Lung (tissue), 12 donors: Measurements from ENCODE around the gene ID1. TPM values are rescaled to one million over a fixed set of nuclear protein-coding genes. Genes with fewer than 3 reads are reported as not detected.
A peak's percentile ranks its signal among the peaks of the same experiment; 100 is the strongest.
"Not testable (repeated sequence)": the region's sequence is repeated elsewhere in the genome, so short reads cannot be mapped to it uniquely, and the experiment has no call there.

Experiments
- ATAC-seq: fragments of 200-7000 bp; cut with Tn5 transposase; one replicate; pipeline ENCODE4 v1.9.1; 2020; ENCODE audit warnings: moderate number of reproducible peaks; ENCODE audit not compliant: insufficient read depth, low FRiP score
- DNase-seq, 3 donors: peaks; one replicate each; pipeline ENCODE4 v3.0.0-alpha.2; 2013 to 2017
- H3K27ac ChIP-seq, 2 donors: one replicate each; pipeline ENCODE4 v1.5.1; 2013; ENCODE audit warnings: mild to moderate bottlenecking in 2 of 2, moderate library complexity in 2 of 2, control low read depth in 1 of 2, inconsistent platforms in 1 of 2, low read depth in 1 of 2, low read length in 1 of 2
- H3K27me3 ChIP-seq, 3 donors: one replicate each; pipeline ENCODE4 v1.5.1; 2013; ENCODE audit warnings: low read length in 2 of 3; ENCODE audit not compliant: control insufficient read depth in 3 of 3, insufficient read depth in 3 of 3
- H3K36me3 ChIP-seq, 4 donors: one replicate each; pipeline ENCODE4 v1.5.1; 2013; ENCODE audit warnings: low read length in 4 of 4, mild to moderate bottlenecking in 1 of 4, moderate library complexity in 1 of 4; ENCODE audit not compliant: control insufficient read depth in 4 of 4, insufficient read depth in 4 of 4
- H3K4me1 ChIP-seq, 5 donors: one replicate each; pipeline ENCODE4 v1.5.1; 2013; ENCODE audit warnings: low read length in 5 of 5, mild to moderate bottlenecking in 2 of 5, moderate library complexity in 1 of 5; ENCODE audit not compliant: control insufficient read depth in 5 of 5, insufficient read depth in 5 of 5
- H3K4me3 ChIP-seq: one replicate; pipeline ENCODE4 v1.5.1; 2013; ENCODE audit warnings: mild to moderate bottlenecking, control low read depth, moderate library complexity
- H3K9ac ChIP-seq, 2 donors: one replicate each; pipeline ENCODE4 v1.5.1; 2013; ENCODE audit warnings: low read length in 2 of 2, control low read depth in 1 of 2; ENCODE audit not compliant: insufficient read depth in 1 of 2
- H3K9me3 ChIP-seq, 4 donors: one replicate each; pipeline ENCODE4 v1.5.1; 2013; ENCODE audit warnings: low read length in 3 of 4, mild to moderate bottlenecking in 1 of 4, moderate library complexity in 1 of 4; ENCODE audit not compliant: control insufficient read depth in 4 of 4, insufficient read depth in 3 of 4
- WGBS, 2 donors: extraction: QIAGEN DNeasy Blood & Tissue Kit; methylation state at CpG; one replicate each; pipeline ENCODE4 v1.1.7; 2013; 5-methylcytosine and 5-hydroxymethylcytosine counted together
- polyA plus RNA-seq, 2 donors: library from polyadenylated mRNA; stranded (reverse); fragments of 200-250 nt; gene quantifications; one replicate each; pipeline ENCODE4 v1.2.1, GENCODE V29; 2013
- total RNA-seq, 2 donors: library from RNA; depleted of rRNA in 1 of 2; stranded (reverse); fragments of >200 nt in 1 of 2; gene quantifications; one replicate each; pipeline ENCODE4 v1.2.1, GENCODE V29; 2014 to 2021
- TF ChIP-seq, protein P1 (sequence below): IDR thresholded peaks from 2 replicates; pipeline ENCODE4 v1.5.1; 2012; ENCODE audit warnings: mild to moderate bottlenecking; ENCODE audit errors: control extremely low read depth, extremely low read depth
- donor health status: control.
- donor health status: control.
- donor health status: Bipolar disorder and iron deficiency.
- donor health status: healthy.
- donor health status: DM: yes; HTN: yes; CAD: no.

The ID1 gene
- total and polyA plus RNA-seq, 4 donors, result 251 to 824 (median 344) TPM

DNA sequence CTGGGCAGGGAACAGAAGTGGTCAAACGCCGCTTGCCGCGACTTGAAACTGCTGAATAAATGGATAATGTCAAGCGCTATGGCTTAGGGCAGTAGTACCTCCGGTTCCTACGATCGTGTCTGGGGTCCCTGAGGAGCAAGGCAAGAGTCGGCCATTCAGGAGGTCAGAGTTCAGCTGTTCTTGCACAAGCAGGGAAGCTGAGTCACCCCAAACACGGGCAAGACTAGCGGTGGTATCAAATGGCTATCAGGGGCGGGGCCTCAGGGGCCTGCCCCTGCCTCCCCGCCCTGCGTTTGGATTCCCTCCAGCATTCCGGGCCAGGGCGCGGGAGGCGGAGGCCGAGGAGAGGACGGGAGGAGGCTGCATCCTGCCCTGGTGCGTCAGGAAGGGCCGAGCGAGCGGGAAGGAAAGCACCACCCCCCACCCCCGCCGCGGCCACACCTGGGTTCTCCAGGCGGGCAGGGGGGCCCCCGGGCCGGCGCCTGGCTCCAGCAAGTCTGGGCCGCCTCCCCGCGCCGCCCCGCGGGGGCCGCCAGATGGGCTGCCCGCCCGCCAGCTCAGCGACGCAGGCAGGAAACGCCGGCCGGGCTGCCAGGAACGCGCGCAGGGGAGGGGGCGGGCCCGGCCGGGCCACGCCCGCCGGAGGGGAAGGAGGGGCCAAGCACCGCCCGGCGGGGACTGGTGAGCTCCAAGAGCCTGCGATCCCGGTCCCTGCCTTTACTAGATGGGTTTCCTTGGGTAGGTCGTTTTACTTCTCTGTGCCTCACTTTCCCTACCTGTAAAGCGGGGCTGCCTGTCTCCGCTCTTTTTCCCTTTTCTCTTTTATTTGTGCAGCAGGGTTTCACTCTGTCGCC lies 32.2 kb upstream of the ID1 start:
- Histone ChIP-seq H3K9ac (peak overlapping the region; percentile 26 to 87), H3K27ac (peak overlapping the region; percentile 91 to 97), H3K36me3 (peaks cover 0 to 18% (median 0%) of the 10 kb centered on the region in 4 donors), H3K9me3 (no peaks in the 10 kb centered on the region), H3K4me1 (peaks cover 0 to 35% (median 12%) of the 10 kb centered on the region in 5 donors), H3K27me3 (no peaks in the 10 kb centered on the region), H3K4me3 (peak overlapping the region; percentile 46)
- DNase-seq (peak; percentile 97 to 98 (median 98)), ATAC-seq (peak; percentile 89)
- TF ChIP-seq, protein P1, sequence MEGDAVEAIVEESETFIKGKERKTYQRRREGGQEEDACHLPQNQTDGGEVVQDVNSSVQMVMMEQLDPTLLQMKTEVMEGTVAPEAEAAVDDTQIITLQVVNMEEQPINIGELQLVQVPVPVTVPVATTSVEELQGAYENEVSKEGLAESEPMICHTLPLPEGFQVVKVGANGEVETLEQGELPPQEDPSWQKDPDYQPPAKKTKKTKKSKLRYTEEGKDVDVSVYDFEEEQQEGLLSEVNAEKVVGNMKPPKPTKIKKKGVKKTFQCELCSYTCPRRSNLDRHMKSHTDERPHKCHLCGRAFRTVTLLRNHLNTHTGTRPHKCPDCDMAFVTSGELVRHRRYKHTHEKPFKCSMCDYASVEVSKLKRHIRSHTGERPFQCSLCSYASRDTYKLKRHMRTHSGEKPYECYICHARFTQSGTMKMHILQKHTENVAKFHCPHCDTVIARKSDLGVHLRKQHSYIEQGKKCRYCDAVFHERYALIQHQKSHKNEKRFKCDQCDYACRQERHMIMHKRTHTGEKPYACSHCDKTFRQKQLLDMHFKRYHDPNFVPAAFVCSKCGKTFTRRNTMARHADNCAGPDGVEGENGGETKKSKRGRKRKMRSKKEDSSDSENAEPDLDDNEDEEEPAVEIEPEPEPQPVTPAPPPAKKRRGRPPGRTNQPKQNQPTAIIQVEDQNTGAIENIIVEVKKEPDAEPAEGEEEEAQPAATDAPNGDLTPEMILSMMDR, result no peak
- WGBS, 2 donors, result 0 to 1% methylated on average over 40 to 63 of the region's 63 CpGs

DNA sequence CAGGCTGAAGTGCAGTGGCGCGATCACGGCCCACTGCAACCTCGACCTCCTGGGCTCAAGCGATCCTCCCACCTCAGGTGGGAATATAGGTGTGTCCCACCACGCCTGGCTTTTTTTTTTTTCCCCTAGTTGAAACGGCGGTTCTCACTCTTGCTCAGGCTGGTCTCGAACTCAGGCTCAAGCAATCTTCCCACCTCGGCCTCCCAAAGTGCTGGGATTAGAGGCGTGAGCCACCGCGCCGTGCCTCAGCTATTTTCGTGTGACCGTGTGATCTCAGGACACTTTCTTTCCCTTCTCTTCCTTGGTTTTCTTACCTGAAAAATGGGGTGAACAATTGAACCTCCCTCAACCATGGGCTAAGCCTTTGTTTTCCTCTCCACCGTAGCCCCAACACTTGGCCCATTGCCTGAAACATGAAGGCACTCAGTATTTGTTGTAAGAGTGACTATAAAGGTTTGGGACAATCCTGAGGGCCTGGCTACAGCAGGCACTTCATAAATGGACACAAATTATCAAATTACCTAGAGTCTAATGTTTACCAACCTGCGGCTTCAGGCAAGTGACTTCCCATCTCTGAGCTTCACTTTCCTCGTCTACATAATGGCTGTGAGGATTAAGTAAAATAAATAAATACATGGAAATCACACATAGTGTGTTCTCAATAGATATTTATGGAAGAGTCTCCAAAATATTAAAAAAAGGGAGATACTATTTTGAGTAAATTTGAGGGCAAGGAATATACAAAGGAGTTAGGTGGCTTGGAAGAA lies 31.4 kb upstream of the ID1 start:
- 24 to 29% methylated on average over 19 of the region's 19 CpGs for WGBS, 2 donors
- DNase-seq (peak in 2 of 3 donors; percentile 48 to 50), ATAC-seq (no peak)
- H3K4me1 ChIP-seq, result peaks cover 0 to 28% (median 11%) of the 10 kb centered on the region in 5 donors
- H3K9me3 ChIP-seq, result no peaks in the 10 kb centered on the region
- H3K4me3 ChIP-seq, result peak overlapping the region; percentile 46
- peaks cover 0 to 10% (median 0%) of the 10 kb centered on the region in 4 donors for H3K36me3 ChIP-seq
- peak overlapping the region; percentile 91 to 97 for H3K27ac ChIP-seq
- peak overlapping the region in 1 of 2 donors; percentile 79 for H3K9ac ChIP-seq
- no peaks in the 10 kb centered on the region for H3K27me3 ChIP-seq
- TF ChIP-seq, protein P1, result no peak

DNA sequence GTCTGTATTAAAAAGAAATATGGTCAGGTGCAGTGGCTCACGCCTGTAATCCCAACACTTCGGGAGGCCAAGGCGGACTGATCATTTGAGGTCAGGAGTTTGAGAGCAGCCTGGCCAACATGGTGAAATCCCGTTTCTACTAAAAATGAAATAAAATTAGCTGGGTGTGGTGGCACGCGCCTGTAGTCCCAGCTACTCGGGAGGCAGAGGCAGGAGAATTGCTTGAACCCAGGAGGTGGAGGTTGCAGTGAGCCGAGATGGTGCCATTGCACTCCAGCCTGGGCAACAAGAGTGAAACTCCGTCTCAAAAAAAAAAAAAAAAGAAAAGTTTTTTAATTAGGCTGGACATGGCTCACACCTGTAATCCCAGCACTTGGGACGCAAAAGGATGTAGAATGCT lies 30.1 kb upstream of the ID1 start:
- H3K27me3 ChIP-seq, H3K27ac ChIP-seq, H3K4me3 ChIP-seq, H3K36me3 ChIP-seq, H3K9me3 ChIP-seq, H3K9ac ChIP-seq, ATAC-seq, DNase-seq: not testable (repeated sequence)
- WGBS, 2 donors, result 96 to 97% methylated on average over 8 to 10 of the region's 10 CpGs
- peaks cover 0 to 16% (median 11%) of the 10 kb centered on the region in 5 donors for H3K4me1 ChIP-seq

DNA sequence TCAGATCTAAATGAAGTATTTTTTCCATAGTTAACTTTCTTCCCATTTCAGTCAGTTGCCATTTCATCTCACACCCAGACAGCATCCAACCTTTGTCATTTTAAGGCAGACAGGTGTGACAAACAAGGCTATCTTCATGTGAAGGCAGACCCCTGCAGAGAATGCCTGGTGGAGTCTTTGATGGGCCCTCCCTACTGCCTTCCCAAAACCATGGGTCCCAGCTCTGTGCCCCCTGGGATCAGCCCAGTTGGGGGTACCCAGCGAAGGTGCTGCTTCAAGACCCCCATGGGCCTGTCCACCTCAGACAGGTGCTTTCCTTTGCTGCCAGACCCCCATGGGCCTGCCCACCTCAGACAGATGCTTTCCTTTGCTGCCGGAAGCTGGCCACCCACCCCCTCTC lies 28.3 kb upstream of the ID1 start:
- no peak for ATAC-seq
- Histone ChIP-seq H3K9me3 (no peaks in the 10 kb centered on the region), H3K27me3 (no peaks in the 10 kb centered on the region), H3K9ac (no peak overlapping the region), H3K36me3 (no peaks in the 10 kb centered on the region), H3K4me3 (no peak overlapping the region), H3K27ac (no peak overlapping the region), H3K4me1 (peaks cover 0 to 16% (median 11%) of the 10 kb centered on the region in 5 donors)
- TF ChIP-seq, protein P1, result no peak
- DNase-seq, result no peak
- WGBS, 2 donors, result 77 to 94% methylated on average over 2 of the region's 2 CpGs
